Measurements from ENCODE around the gene GABPA.

DNA sequence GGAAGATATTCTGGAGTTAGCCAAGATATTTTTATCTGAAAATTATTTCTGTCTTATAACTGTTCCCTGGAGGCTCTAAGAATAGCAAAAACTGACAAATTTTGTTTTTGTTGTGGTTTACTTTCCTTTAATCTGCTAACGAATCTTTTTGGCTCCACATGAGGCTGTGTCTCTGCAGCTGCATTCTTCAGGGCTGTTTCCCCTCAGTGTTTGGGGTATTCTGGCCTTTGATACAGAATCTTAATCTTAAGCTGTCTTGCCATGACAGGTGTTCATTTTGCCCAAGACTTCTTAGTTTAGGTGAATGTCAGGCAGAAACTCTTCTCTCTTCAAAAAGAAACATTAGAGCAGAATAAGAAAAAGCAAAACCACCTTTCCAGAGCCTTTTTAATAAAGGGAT is 83.8 kb downstream of the GABPA start:
- TF ChIP-seq, protein P1, sequence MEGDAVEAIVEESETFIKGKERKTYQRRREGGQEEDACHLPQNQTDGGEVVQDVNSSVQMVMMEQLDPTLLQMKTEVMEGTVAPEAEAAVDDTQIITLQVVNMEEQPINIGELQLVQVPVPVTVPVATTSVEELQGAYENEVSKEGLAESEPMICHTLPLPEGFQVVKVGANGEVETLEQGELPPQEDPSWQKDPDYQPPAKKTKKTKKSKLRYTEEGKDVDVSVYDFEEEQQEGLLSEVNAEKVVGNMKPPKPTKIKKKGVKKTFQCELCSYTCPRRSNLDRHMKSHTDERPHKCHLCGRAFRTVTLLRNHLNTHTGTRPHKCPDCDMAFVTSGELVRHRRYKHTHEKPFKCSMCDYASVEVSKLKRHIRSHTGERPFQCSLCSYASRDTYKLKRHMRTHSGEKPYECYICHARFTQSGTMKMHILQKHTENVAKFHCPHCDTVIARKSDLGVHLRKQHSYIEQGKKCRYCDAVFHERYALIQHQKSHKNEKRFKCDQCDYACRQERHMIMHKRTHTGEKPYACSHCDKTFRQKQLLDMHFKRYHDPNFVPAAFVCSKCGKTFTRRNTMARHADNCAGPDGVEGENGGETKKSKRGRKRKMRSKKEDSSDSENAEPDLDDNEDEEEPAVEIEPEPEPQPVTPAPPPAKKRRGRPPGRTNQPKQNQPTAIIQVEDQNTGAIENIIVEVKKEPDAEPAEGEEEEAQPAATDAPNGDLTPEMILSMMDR (IDR thresholded peaks at IDR 0.05), result no peak
- TF ChIP-seq POLR2A (IDR thresholded peaks at IDR 0.05), result no peak
- no peak for TF ChIP-seq EP300 (IDR thresholded peaks at IDR 0.05)
